Panc1 (cell line): ENCODE data around the gene SYCE3. TPM values are rescaled to one million over a fixed set of nuclear protein-coding genes. Genes with fewer than 3 reads are reported as not detected.

Experiments
- ATAC-seq: fragments of 200-7000 bp; cut with Tn5 transposase; 2 replicates; pipeline ENCODE4 v1.9.1; 2020; ENCODE audit warnings: mild to moderate bottlenecking, moderate library complexity
- BruUV-seq: library from RNA; stranded (reverse); fragments of 400-500 nt; replicated peaks from 2 replicates; lab custom pipeline; 2021; lab: Mats Ljungman, UMichigan
- CTCF ChIA-PET: fragments of 300-600 bp; sonication (Branson Sonifier 250); formaldehyde crosslinking; loops from one replicate; lab custom pipeline; 2022; ENCODE audit warnings: antibody characterized with exemption; lab: Charles Lee
- POLR2A ChIA-PET: fragments of 300-600 bp; sonication (Branson Sonifier 250); formaldehyde crosslinking; loops from one replicate; lab custom pipeline; 2022; ENCODE audit warnings: antibody characterized with exemption; lab: Charles Lee
- DNase-seq: peaks from one replicate; pipeline ENCODE4 v3.0.0-alpha.2; 2010; ENCODE audit warnings: low read depth, low spot score
- H3K27ac ChIP-seq: 2 replicates; pipeline ENCODE4 v1.5.1; 2011; ENCODE audit warnings: mild to moderate bottlenecking, low read length, inconsistent platforms
- H3K27me3 ChIP-seq: fragments of 200-500 bp; sonication (Bioruptor generic); 2 replicates; pipeline ENCODE4 v1.6.0; 2014; ENCODE audit warnings: low read length, inconsistent platforms; ENCODE audit not compliant: control insufficient read depth, insufficient read depth
- H3K36me3 ChIP-seq: fragments of 200-500 bp; sonication (Bioruptor generic); 2 replicates; pipeline ENCODE4 v1.5.1; 2014; ENCODE audit warnings: inconsistent platforms, mild to moderate bottlenecking, low read length, moderate library complexity; ENCODE audit not compliant: control insufficient read depth, insufficient read depth
- H3K4me1 ChIP-seq: 2 replicates; pipeline ENCODE4 v1.5.1; 2011; ENCODE audit warnings: inconsistent platforms, mild to moderate bottlenecking, low read length, moderate library complexity; ENCODE audit not compliant: control insufficient read depth, insufficient read depth
- H3K4me3 ChIP-seq, 2 experiments: 2 replicates each; pipeline ENCODE4 v1.5.1; 2011 to 2012; ENCODE audit warnings: low read depth in 2 of 2, low read length in 2 of 2, mild to moderate bottlenecking in 2 of 2, inconsistent platforms in 1 of 2, moderate library complexity in 1 of 2
- H3K9me3 ChIP-seq: fragments of 200-500 bp; sonication (Bioruptor generic); 2 replicates; pipeline ENCODE4 v1.5.1; 2014; ENCODE audit warnings: low read depth, mild to moderate bottlenecking, inconsistent platforms, low read length, moderate library complexity; ENCODE audit not compliant: control insufficient read depth, insufficient read depth
- CTCF ChIP-seq: fragments of 450-650 bp; IDR thresholded peaks from 2 replicates; pipeline ENCODE4 v1.5.1; 2017; ENCODE audit warnings: mild to moderate bottlenecking
- POLR2AphosphoS5 ChIP-seq: IDR thresholded peaks from 2 replicates; pipeline ENCODE4 v1.6.1; 2012; ENCODE audit warnings: mild to moderate bottlenecking, low read depth, low read length, moderate library complexity
- REST ChIP-seq, 2 experiments: IDR thresholded peaks; 2 replicates each; pipeline ENCODE4 v1.6.1; 2011 to 2012; ENCODE audit warnings: low read depth in 2 of 2, control low read depth in 1 of 2, low read length in 1 of 2, mild to moderate bottlenecking in 1 of 2, moderate library complexity in 1 of 2; ENCODE audit not compliant: insufficient read depth in 1 of 2
- SIN3A ChIP-seq: IDR thresholded peaks from 2 replicates; pipeline ENCODE4 v1.6.1; 2012; ENCODE audit warnings: low read depth, mild to moderate bottlenecking, low read length, moderate library complexity, borderline replicate concordance; ENCODE audit not compliant: insufficient read depth
- TCF7L2 ChIP-seq: IDR thresholded peaks from 2 replicates; pipeline ENCODE4 v1.6.1; 2011; ENCODE audit warnings: mild to moderate bottlenecking, low read depth, low read length, inconsistent platforms
- in situ Hi-C: cut with HindIII; loops from 2 replicates; pipeline ENCODE4 v1.10.0; 2016; ENCODE audit warnings: low sequenced_read_pairs, low pct_unique_long_range_greater_than_20kb
- intact Hi-C: fragments of 100-400 bp; cut with micrococcal nuclease; formaldehyde crosslinking; loops from one replicate; pipeline ENCODE4 v1.10.0; 2022; ENCODE audit not compliant: unreplicated experiment
- total RNA-seq: library from RNA; stranded (reverse); gene quantifications from one replicate; pipeline ENCODE4 v1.2.1, GENCODE V29; 2021; ENCODE audit not compliant: unreplicated experiment

SYCE3 gene
- total RNA-seq, 1 experiment from 2014 or later: not detected

GRCh38 chr22:50544746-50545253 lies 17.9 kb downstream of the SYCE3 start:
- no peak for TF ChIP-seq SIN3A
- no peak for TF ChIP-seq POLR2AphosphoS5
- TF ChIP-seq TCF7L2: no peak
- TF ChIP-seq CTCF: no peak
- TF ChIP-seq REST (IDR thresholded peaks at IDR 0.05; ENCODE audit: insufficient read depth in 1 of 2, low read depth in 2 of 2, low read length in 1 of 2): no peak
- Histone ChIP-seq H3K4me3 (no peak overlapping the region), H3K9me3 (no peaks in the 10 kb centered on the region), H3K4me1 (peaks cover 14% of the 10 kb centered on the region), H3K36me3 (no peaks in the 10 kb centered on the region), H3K27me3 (no peaks in the 10 kb centered on the region), H3K27ac (peak overlapping the region; percentile 68; the same call in 1 of the 2 replicates)
- intact Hi-C loops: no loop called here
- POLR2A ChIA-PET: no interaction called here
- CTCF ChIA-PET: no interaction called here
- ATAC-seq (peak; percentile 63), DNase-seq (no peak)
- in situ Hi-C loops: no loop called here
- BruUV-seq: no TSS peak

DNA sequence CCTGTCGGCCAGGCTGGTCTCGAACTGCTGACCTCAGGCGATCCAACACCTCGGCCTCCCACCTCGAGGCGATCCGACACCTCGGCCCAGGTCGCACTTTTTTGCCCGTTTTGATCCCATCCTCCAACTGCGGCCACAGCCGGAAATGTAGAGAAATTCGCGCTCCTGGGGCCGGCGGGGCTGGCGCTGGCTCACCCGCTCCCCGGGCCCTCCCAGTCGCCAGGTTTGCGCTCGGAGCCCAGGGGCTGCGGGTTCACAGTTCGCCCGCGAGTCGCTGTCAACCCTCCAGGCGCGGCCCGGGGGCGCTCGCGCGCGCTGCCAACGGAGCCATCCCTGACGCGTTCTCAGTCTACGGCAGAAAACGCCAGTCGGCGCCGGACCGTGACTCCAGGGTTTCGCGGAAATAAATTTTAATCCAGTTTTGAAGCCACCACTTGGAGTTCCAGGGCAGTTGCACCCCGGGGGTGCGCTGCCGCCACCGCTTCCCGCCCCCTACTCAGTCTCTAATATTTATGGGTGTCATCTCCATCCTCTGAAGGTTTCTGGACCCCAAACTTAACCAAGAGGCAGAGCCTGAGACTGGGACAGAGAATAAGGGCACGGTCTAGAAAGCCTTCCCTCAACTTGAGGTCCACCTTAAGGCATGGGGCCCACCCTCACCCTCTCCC lies 18.5 kb downstream of the SYCE3 start:
- peak overlapping the region; percentile 19 to 43 for H3K4me3 ChIP-seq
- in situ Hi-C loops (no loop called here), intact Hi-C loops (no loop called here)
- ChIA-PET CTCF (no interaction called here), POLR2A (no interaction called here)
- ATAC-seq: peak; percentile 84
- BruUV-seq: no TSS peak
- H3K27ac ChIP-seq: peak overlapping the region; percentile 68; the same call in 1 of the 2 replicates
- no peaks in the 10 kb centered on the region for H3K27me3 ChIP-seq
- TF ChIP-seq SIN3A: no peak
- TF ChIP-seq CTCF: peak; percentile 81; the same call in 1 of the 2 replicates
- H3K9me3 ChIP-seq: no peaks in the 10 kb centered on the region
- H3K36me3 ChIP-seq: no peaks in the 10 kb centered on the region
- no peak for DNase-seq
- peaks cover 14% of the 10 kb centered on the region for H3K4me1 ChIP-seq
